Measurements from ENCODE around the gene CDKAL1. TPM values are rescaled to one million over a fixed set of nuclear protein-coding genes. Genes with fewer than 3 reads are reported as not detected.
"Not testable (repeated sequence)": the region's sequence is repeated elsewhere in the genome, so short reads cannot be mapped to it uniquely, and the experiment has no call there.

CDKAL1 gene
- total RNA-seq, 1 donor from 2014 or later = 9.6 TPM

DNA sequence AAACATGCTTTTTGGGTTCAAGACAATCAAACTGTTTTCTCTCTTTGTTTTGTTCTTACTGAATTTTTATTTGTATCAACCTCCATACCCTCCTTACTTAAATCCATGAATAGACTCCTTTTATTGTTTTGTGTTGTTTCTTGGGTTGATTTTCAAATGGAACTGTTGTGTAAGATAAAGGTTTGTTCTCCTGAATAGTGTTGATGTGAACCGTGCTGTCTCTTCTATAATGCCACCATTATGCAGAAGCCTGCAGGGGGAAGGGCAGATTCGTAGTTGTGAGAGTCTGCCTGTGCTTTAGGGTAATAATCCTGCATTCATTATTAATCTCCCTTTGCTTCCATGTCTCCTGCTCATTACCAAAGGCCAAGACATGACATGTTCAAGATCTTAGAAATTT lies 105.9 kb downstream of the CDKAL1 start:
- Mint-ChIP-seq H3K9me3 (ENCODE audit: low read depth) (no peaks in the 10 kb centered on the region), H3K4me1 (ENCODE audit: low read depth) (no peaks in the 10 kb centered on the region), H3K4me3 (ENCODE audit: unreplicated experiment) (no peak overlapping the region), H3K36me3 (ENCODE audit: low read depth) (peaks cover 4% of the 10 kb centered on the region), H3K27ac (ENCODE audit: unreplicated experiment) (no peak overlapping the region), H3K27me3 (ENCODE audit: low read depth) (no peaks in the 10 kb centered on the region)
- DNase-seq (ENCODE audit: low spot score) = no peak
- TF ChIP-seq, protein P1, sequence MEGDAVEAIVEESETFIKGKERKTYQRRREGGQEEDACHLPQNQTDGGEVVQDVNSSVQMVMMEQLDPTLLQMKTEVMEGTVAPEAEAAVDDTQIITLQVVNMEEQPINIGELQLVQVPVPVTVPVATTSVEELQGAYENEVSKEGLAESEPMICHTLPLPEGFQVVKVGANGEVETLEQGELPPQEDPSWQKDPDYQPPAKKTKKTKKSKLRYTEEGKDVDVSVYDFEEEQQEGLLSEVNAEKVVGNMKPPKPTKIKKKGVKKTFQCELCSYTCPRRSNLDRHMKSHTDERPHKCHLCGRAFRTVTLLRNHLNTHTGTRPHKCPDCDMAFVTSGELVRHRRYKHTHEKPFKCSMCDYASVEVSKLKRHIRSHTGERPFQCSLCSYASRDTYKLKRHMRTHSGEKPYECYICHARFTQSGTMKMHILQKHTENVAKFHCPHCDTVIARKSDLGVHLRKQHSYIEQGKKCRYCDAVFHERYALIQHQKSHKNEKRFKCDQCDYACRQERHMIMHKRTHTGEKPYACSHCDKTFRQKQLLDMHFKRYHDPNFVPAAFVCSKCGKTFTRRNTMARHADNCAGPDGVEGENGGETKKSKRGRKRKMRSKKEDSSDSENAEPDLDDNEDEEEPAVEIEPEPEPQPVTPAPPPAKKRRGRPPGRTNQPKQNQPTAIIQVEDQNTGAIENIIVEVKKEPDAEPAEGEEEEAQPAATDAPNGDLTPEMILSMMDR (IDR thresholded peaks at IDR 0.05) = no peak

DNA sequence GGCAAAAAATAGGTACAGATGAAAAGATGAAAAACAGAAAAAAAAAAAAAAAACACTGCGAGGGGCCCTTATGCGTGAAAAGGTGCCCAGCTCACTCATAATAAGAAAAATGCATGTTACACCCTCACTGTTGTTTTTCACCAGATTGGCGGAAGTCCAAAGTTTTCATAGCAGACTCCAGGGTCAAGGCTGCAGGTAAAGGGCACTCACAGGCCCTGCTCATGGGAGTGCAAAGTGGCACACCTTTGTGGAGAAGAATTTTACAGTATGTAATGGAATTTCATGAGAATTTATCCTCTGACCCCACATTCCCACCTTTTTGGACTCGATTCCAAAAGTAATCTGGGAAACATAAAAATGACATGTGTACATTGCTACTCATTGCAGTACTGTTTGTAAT lies 108.2 kb downstream of the CDKAL1 start:
- Mint-ChIP-seq H3K4me1 (ENCODE audit: low read depth) (no peaks in the 10 kb centered on the region), H3K27ac (ENCODE audit: unreplicated experiment) (no peak overlapping the region), H3K27me3 (ENCODE audit: low read depth) (no peaks in the 10 kb centered on the region), H3K4me3 (ENCODE audit: unreplicated experiment) (no peak overlapping the region), H3K9me3 (ENCODE audit: low read depth) (no peaks in the 10 kb centered on the region), H3K36me3 (ENCODE audit: low read depth) (peaks cover 4% of the 10 kb centered on the region)
- no peak for DNase-seq (ENCODE audit: low spot score)
- TF ChIP-seq, protein P1 (IDR thresholded peaks at IDR 0.05) = no peak

DNA sequence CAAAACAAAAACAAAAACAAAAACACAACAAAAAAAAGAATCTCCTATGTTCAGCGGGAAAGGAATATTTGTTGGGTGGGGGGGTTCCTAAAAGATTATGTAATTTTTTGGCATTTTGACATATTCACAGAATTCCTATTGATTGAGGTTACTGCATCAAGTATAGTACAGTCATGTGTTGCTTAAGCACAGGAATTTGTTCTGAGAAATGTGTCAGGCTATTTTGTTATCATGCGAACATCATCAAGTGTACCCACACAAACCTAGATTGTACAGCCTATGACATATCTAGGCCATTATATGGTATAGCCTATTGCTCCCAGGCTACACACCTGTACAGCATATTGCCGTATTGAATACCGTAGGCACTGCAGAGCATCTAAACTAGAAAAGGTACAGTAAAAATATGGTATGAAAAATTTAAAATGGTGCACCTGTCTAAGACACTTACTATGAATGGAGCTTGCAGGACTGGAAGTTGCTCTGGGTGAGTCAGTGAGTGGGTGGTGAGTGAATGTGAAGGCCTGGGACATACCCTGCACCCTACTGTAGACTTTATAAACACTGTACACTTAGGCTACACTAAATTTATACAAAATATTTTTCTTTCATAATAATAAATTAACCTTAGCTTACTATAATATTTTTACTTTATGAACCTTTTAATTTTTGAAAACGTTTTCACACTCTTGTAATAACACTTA lies 110.6 kb downstream of the CDKAL1 start:
- Mint-ChIP-seq H3K4me1 (ENCODE audit: low read depth) (no peaks in the 10 kb centered on the region), H3K36me3 (ENCODE audit: low read depth) (peaks cover 7% of the 10 kb centered on the region), H3K27me3 (ENCODE audit: low read depth) (no peaks in the 10 kb centered on the region), H3K27ac (ENCODE audit: unreplicated experiment) (no peak overlapping the region), H3K9me3 (ENCODE audit: low read depth) (no peaks in the 10 kb centered on the region), H3K4me3 (ENCODE audit: unreplicated experiment) (no peak overlapping the region)
- DNase-seq (ENCODE audit: low spot score) = no peak
- TF ChIP-seq, protein P1 (IDR thresholded peaks at IDR 0.05) = no peak

DNA sequence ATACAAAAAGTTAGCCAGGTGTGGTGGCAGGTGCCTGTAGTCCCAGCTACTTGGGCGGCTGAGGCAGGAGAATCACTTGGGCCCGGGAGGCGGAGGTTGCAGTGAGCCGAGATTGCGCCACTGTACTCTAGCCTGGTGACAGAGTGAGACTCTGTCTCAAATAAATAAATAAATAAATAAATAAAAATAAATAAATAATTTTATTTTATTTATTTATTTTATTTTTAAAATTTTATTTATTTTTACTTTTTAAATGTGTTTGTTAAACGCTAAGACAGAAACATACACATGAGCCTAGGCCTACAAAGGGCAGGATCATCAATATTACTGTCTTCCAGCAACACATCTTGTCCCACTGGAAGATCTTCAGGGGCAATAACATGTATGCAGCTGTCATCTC lies 111.3 kb downstream of the CDKAL1 start:
- H3K4me1 Mint-ChIP-seq (ENCODE audit: low read depth); H3K27me3 Mint-ChIP-seq (ENCODE audit: low read depth): not testable (repeated sequence)

DNA sequence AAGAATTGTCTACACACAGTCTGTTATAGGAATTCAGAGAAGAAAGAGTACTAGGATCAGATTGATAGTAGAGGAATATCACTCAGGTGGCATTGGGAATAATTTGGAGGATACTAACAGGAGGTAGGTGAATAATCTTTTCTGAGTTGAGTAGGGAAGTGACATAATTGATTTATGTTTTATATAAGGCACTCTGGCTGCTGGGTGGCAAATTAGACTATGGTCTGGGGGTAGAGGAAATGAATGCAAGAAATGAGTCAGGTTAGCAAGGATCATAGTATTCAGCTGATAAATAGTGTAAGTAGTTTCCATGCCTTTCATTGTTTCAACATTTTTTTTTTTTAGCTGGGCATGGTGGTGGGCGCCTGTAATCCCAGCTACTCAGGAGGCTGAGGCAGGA lies 113.3 kb downstream of the CDKAL1 start:
- Mint-ChIP-seq H3K27me3 (ENCODE audit: low read depth) (no peaks in the 10 kb centered on the region), H3K9me3 (ENCODE audit: low read depth) (no peaks in the 10 kb centered on the region), H3K4me1 (ENCODE audit: low read depth) (peaks cover 4% of the 10 kb centered on the region), H3K36me3 (ENCODE audit: low read depth) (peaks cover 4% of the 10 kb centered on the region), H3K27ac (ENCODE audit: unreplicated experiment) (no peak overlapping the region), H3K4me3 (ENCODE audit: unreplicated experiment) (no peak overlapping the region)
- TF ChIP-seq, protein P1 (IDR thresholded peaks at IDR 0.05) = no peak
- no peak for DNase-seq (ENCODE audit: low spot score)

More for the DNA sequence above, 111.3 kb downstream of the CDKAL1 start:
- H3K9me3 Mint-ChIP-seq (ENCODE audit: low read depth); H3K4me3 Mint-ChIP-seq (ENCODE audit: unreplicated experiment); H3K27ac Mint-ChIP-seq (ENCODE audit: unreplicated experiment); H3K36me3 Mint-ChIP-seq (ENCODE audit: low read depth); DNase-seq (ENCODE audit: low spot score): not testable (repeated sequence)

DNA sequence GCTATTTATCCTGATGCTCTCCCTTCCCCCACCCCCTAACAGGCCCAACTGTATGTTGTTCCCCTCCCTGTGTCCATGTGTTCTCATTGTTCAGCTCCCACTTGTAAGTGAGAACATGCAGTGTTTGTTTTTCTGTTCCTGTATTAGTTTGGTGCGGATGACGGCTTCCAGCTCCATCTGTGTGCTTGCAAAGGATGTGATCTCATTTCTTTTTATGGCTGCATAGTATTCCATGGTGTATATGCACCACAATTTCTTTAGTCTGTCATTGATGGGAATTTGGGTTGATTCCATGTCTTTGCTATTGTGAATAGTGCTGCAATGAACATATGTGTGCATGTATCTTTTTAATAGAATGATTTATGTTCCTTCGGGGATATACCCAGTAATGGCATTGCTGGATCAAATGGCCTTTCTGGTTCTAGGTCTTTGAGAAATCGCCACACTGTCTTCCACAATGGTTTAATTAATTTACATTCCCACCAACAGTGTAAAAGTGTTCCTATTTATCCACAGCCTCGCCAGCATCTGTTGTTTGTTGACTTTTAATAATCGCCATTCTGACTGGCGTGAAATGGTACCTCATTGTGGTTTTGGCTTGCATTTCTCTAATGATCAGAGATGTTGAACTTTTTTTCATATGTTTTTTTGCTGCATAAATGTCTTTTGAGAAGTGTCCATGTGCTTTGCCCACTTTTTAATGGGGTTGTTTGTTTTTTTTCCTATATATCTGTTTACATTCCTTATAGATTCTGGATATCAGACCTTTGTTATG lies 115.6 kb downstream of the CDKAL1 start:
- peaks cover 12% of the 10 kb centered on the region for H3K4me1 Mint-ChIP-seq (ENCODE audit: low read depth)
- H3K4me3 Mint-ChIP-seq (ENCODE audit: unreplicated experiment); H3K36me3 Mint-ChIP-seq (ENCODE audit: low read depth); DNase-seq (ENCODE audit: low spot score); H3K27ac Mint-ChIP-seq (ENCODE audit: unreplicated experiment); H3K9me3 Mint-ChIP-seq (ENCODE audit: low read depth); H3K27me3 Mint-ChIP-seq (ENCODE audit: low read depth): not testable (repeated sequence)
